HCT116 (cell line): ENCODE results near the gene ALAD. TPM values are rescaled to one million over a fixed set of nuclear protein-coding genes. Genes with fewer than 3 reads are reported as not detected.

Experiments used
- ATAC-seq: fragments of 200-7000 bp; cut with Tn5 transposase; 2 replicates; pipeline ENCODE4 v1.9.1; 2020; ENCODE audit warnings: mild to moderate bottlenecking, moderate library complexity
- BruUV-seq: library from RNA; stranded (reverse); fragments of 400-500 nt; replicated peaks from 2 replicates; lab custom pipeline; 2021; lab: Mats Ljungman, UMichigan
- CTCF ChIA-PET: fragments of 300-600 bp; sonication (Branson Sonifier 250); formaldehyde crosslinking; loops from one replicate; lab custom pipeline; 2021; ENCODE audit warnings: antibody characterized with exemption; lab: Charles Lee
- POLR2A ChIA-PET: fragments of 300-600, 350-600 bp; sonication (Branson Sonifier 250); formaldehyde crosslinking; loops from one replicate; lab custom pipeline; 2021; ENCODE audit warnings: antibody characterized with exemption; lab: Charles Lee
- RAD21 ChIA-PET, 2 experiments: fragments of 300-600 bp; sonication (Branson Sonifier 250); formaldehyde crosslinking; loops; one replicate each; lab custom pipeline; 2023; ENCODE audit warnings: low total read pairs in 2 of 2; ENCODE audit not compliant: uncharacterized antibody in 2 of 2, unreplicated experiment in 2 of 2, low non-redundant PET in 1 of 2; lab: Charles Lee
- DNase-seq: peaks from one replicate; pipeline ENCODE4 v3.0.0-alpha.2; 2010; ENCODE audit warnings: low read depth, low spot score
- H2AFZ ChIP-seq: fragments of 200-600 bp; shearing (Covaris generic), sonication (generic); 2 replicates; pipeline ENCODE4 v1.6.1; 2017; ENCODE audit warnings: low read depth, mixed run types, mixed read lengths, antibody characterized with exemption, low read length; ENCODE audit not compliant: poor library complexity, severe bottlenecking
- H3K27ac ChIP-seq: 2 replicates; pipeline ENCODE4 v1.5.1; 2012; ENCODE audit warnings: low read depth, low read length
- H3K27me3 ChIP-seq: fragments of 200-600 bp; sonication (generic); 2 replicates; pipeline ENCODE4 v1.6.1; 2016; ENCODE audit warnings: mixed run types, low read length, mixed read lengths; ENCODE audit not compliant: insufficient read depth
- H3K36me3 ChIP-seq, 2 experiments: fragments of 200-500 bp in 1 of 2; fragments of 200-600 bp in 1 of 2; sonication (Bioruptor generic) in 1 of 2; sonication (generic) in 1 of 2; 2 replicates each; pipeline versions ENCODE4 v1.5.1 to v1.6.1; 2014 to 2016; ENCODE audit warnings: low read length in 2 of 2, inconsistent platforms in 1 of 2, mixed read lengths in 1 of 2, mixed run types in 1 of 2; ENCODE audit not compliant: insufficient read depth in 2 of 2, control insufficient read depth in 1 of 2
- H3K4me1 ChIP-seq, 2 experiments: fragments of 200-600 bp in 1 of 2; sonication (generic) in 1 of 2; 2 replicates each; pipeline versions ENCODE4 v1.5.1 to v1.6.1; 2012 to 2017; ENCODE audit warnings: low read length in 2 of 2, inconsistent platforms in 1 of 2, mild to moderate bottlenecking in 1 of 2, mixed read lengths in 1 of 2, mixed run types in 1 of 2, moderate library complexity in 1 of 2; ENCODE audit not compliant: insufficient read depth in 2 of 2, control insufficient read depth in 1 of 2
- H3K4me2 ChIP-seq: fragments of 200-600 bp; sonication (generic); 2 replicates; pipeline ENCODE4 v1.6.1; 2017; ENCODE audit warnings: mixed run types, low read length, mixed read lengths
- H3K4me3 ChIP-seq, 2 experiments: fragments of 200-600 bp in 1 of 2; sonication (generic) in 1 of 2; replicated peaks in 1 of 2; 2 replicates each; pipeline ENCODE4 v1.5.1; 2011 to 2016; ENCODE audit warnings: low read length in 2 of 2, control low read depth in 1 of 2, low read depth in 1 of 2, mild to moderate bottlenecking in 1 of 2, mixed read lengths in 1 of 2, mixed run types in 1 of 2
- H3K79me2 ChIP-seq: fragments of 200-600 bp; sonication (generic); 2 replicates; pipeline ENCODE4 v1.6.1; 2017; ENCODE audit warnings: mild to moderate bottlenecking, mixed run types, low read length, moderate library complexity, mixed read lengths; ENCODE audit not compliant: insufficient read depth
- H3K9ac ChIP-seq: fragments of 200-600 bp; sonication (generic); 2 replicates; pipeline ENCODE4 v1.6.1; 2016; ENCODE audit warnings: low read length, mixed read lengths
- H3K9me2 ChIP-seq: fragments of 200-600 bp; sonication (generic), shearing (Covaris generic); 2 replicates; pipeline ENCODE4 v1.6.1; 2017; ENCODE audit warnings: mixed run types, mild to moderate bottlenecking, moderate library complexity; ENCODE audit not compliant: insufficient read depth
- H3K9me3 ChIP-seq, 2 experiments: fragments of 200-500 bp in 1 of 2; fragments of 200-600 bp in 1 of 2; sonication (Bioruptor generic) in 1 of 2; sonication (generic) in 1 of 2; 2 replicates each; pipeline ENCODE4 v1.6.1; 2014 to 2017; ENCODE audit warnings: low read length in 2 of 2, mixed read lengths in 2 of 2, inconsistent platforms in 1 of 2, low read depth in 1 of 2, mild to moderate bottlenecking in 1 of 2, mixed run types in 1 of 2, moderate library complexity in 1 of 2; ENCODE audit not compliant: control insufficient read depth in 1 of 2, insufficient read depth in 1 of 2
- H4K20me1 ChIP-seq: fragments of 200-600 bp; sonication (generic), shearing (Covaris generic); 2 replicates; pipeline ENCODE4 v1.6.1; 2017; ENCODE audit warnings: mixed run types, mild to moderate bottlenecking, moderate library complexity; ENCODE audit not compliant: insufficient read depth
- ATF3 ChIP-seq: IDR thresholded peaks from 2 replicates; pipeline ENCODE4 v1.6.1; 2012
- CBX3 ChIP-seq: IDR thresholded peaks from 2 replicates; pipeline ENCODE4 v1.6.1; 2012; ENCODE audit warnings: low read depth
- CTCF ChIP-seq, 3 experiments: fragments of 200-600 bp in 1 of 3; sonication (generic) in 1 of 3; IDR thresholded peaks in 2 of 3; conservative IDR thresholded peaks in 1 of 3; 2 replicates each; pipeline ENCODE4 v1.5.1; 2012 to 2017; ENCODE audit warnings: low read depth in 2 of 3, low read length in 2 of 3, antibody characterized with exemption in 1 of 3, borderline replicate concordance in 1 of 3, control low read depth in 1 of 3, mild to moderate bottlenecking in 1 of 3, mixed read lengths in 1 of 3, mixed run types in 1 of 3, moderate library complexity in 1 of 3; ENCODE audit not compliant: insufficient read depth in 1 of 3
- EGR1 ChIP-seq: IDR thresholded peaks from 2 replicates; pipeline ENCODE4 v1.6.1; 2012; ENCODE audit warnings: low read depth
- ELF1 ChIP-seq: IDR thresholded peaks from 2 replicates; pipeline ENCODE4 v1.6.1; 2012; ENCODE audit warnings: low read depth, borderline replicate concordance
- EZH2phosphoT487 ChIP-seq: fragments of 200-600 bp; IDR thresholded peaks from 2 replicates; pipeline ENCODE4 v1.6.1; 2018; ENCODE audit warnings: antibody characterized with exemption, borderline replicate concordance
- FOSL1 ChIP-seq: IDR thresholded peaks from 2 replicates; pipeline ENCODE4 v1.6.1; 2012; ENCODE audit warnings: low read depth
- JUND ChIP-seq: IDR thresholded peaks from 2 replicates; pipeline ENCODE4 v1.6.1; 2012
- POLR2A ChIP-seq: IDR thresholded peaks from 2 replicates; pipeline ENCODE4 v1.7.0; 2011; ENCODE audit warnings: borderline replicate concordance; ENCODE audit not compliant: insufficient read depth, insufficient read length; ENCODE audit errors: extremely low read depth
- POLR2AphosphoS5 ChIP-seq: IDR thresholded peaks from 2 replicates; pipeline ENCODE4 v1.6.1; 2011; ENCODE audit warnings: mild to moderate bottlenecking, low read depth, low read length, moderate library complexity
- RAD21 ChIP-seq: IDR thresholded peaks from 2 replicates; pipeline ENCODE4 v1.6.1; 2012; ENCODE audit warnings: low read depth, mild to moderate bottlenecking
- SIN3A ChIP-seq: IDR thresholded peaks from 2 replicates; pipeline ENCODE4 v1.6.1; 2012; ENCODE audit warnings: low read depth
- SP1 ChIP-seq: IDR thresholded peaks from 2 replicates; pipeline ENCODE4 v1.6.1; 2012; ENCODE audit warnings: low read depth
- SRF ChIP-seq: IDR thresholded peaks from 2 replicates; pipeline ENCODE4 v1.6.1; 2012; ENCODE audit warnings: low read depth
- TCF7L2 ChIP-seq: IDR thresholded peaks from 2 replicates; pipeline ENCODE4 v1.7.0; 2011; ENCODE audit warnings: borderline replicate concordance, inconsistent platforms; ENCODE audit not compliant: insufficient read depth, insufficient read length; ENCODE audit errors: extremely low read depth
- ZBTB33 ChIP-seq: IDR thresholded peaks from 2 replicates; pipeline ENCODE4 v1.6.1; 2011; ENCODE audit warnings: mild to moderate bottlenecking, low read length, moderate library complexity; ENCODE audit not compliant: insufficient replicate concordance; ENCODE audit errors: extremely low read depth
- ZFX ChIP-seq: fragments of 450-650 bp; IDR thresholded peaks from 2 replicates; pipeline ENCODE4 v1.6.1; 2017
- ZNF274 ChIP-seq: fragments of 200-500 bp; sonication (Bioruptor generic); IDR thresholded peaks from 2 replicates; pipeline ENCODE4 v1.6.1; 2014; ENCODE audit warnings: mild to moderate bottlenecking, low read depth, low read length, inconsistent platforms
- intact Hi-C: fragments of 100-400 bp; cut with micrococcal nuclease; formaldehyde crosslinking; loops from 2 replicates; pipeline ENCODE4 v1.10.0; 2022
- total RNA-seq: library from RNA; stranded (reverse); gene quantifications from one replicate; pipeline ENCODE4 v1.2.1, GENCODE V29; 2021; ENCODE audit not compliant: unreplicated experiment
- TF ChIP-seq, protein P1 (sequence below): IDR thresholded peaks from 2 replicates; pipeline ENCODE4 v1.6.1; 2012

ALAD gene
- total RNA-seq, 1 experiment from 2014 or later: 14.0 TPM

GRCh38 chr9:113387560-113388230 lies 13.4 kb downstream of the ALAD start (continued):
- TF ChIP-seq, protein P1, sequence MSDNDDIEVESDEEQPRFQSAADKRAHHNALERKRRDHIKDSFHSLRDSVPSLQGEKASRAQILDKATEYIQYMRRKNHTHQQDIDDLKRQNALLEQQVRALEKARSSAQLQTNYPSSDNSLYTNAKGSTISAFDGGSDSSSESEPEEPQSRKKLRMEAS: no peak
- TF ChIP-seq FOSL1: no peak
- no peak for TF ChIP-seq SIN3A
- TF ChIP-seq SP1: no peak
- no peak for TF ChIP-seq ZNF274

GRCh38 chr9:113386571-113387393 lies 14.3 kb downstream of the ALAD start:
- no peak overlapping the region for H3K4me2 ChIP-seq
- H4K20me1 ChIP-seq: no peaks in the 10 kb centered on the region
- H3K9ac ChIP-seq: no peak overlapping the region
- H3K27me3 ChIP-seq: no peaks in the 10 kb centered on the region
- no peak overlapping the region for H3K27ac ChIP-seq
- H3K36me3 ChIP-seq: 0 out of 4 replicates have a peak, but pooled peaks cover 0 to 3% of the 10 kb centered on the region in 2 experiments
- DNase-seq: no peak
- H3K79me2 ChIP-seq: no peaks in the 10 kb centered on the region
- ATAC-seq: no peak
- ChIA-PET POLR2A (interaction anchor here (1.0 kb wide), 1 partner anchor 15 kb away, joined by 3 read pairs; the partner anchor contains the start of gene ALAD), CTCF (interaction anchor here (0.6 kb wide), 1 partner anchor 222 kb away, joined by 3 read pairs; no protein-coding TSS in a partner anchor), RAD21 (no interaction called here)
- intact Hi-C loops: no loop called here
- no peaks in the 10 kb centered on the region for H3K9me3 ChIP-seq
- no peak overlapping the region for H2AFZ ChIP-seq
- no peak overlapping the region for H3K4me3 ChIP-seq
- no peaks in the 10 kb centered on the region for H3K9me2 ChIP-seq
- BruUV-seq: TSS peak; percentile 60
- peaks cover 6 to 7% of the 10 kb centered on the region in 2 experiments; a peak in 3 of 4 replicates for H3K4me1 ChIP-seq
- TF ChIP-seq FOSL1 (no peak), SRF (no peak), TCF7L2 (no peak), RAD21 (no peak), CTCF (IDR thresholded peaks at IDR 0.05 in 2 of 3, conservative IDR thresholded peaks at IDR 0.05 in 1 of 3; ENCODE audit: borderline replicate concordance in 1 of 3, insufficient read depth in 1 of 3, low read depth in 2 of 3, low read length in 2 of 3) (no peak), EGR1 (no peak), ELF1 (no peak), ZFX (no peak), ATF3 (no peak), CBX3 (no peak), SP1 (no peak), POLR2A (no peak), POLR2AphosphoS5 (no peak), JUND (no peak), EZH2phosphoT487 (no peak), ZBTB33 (no peak)
